T-helper 2 cell (primary cell): ENCODE data around the gene SPOCK1.

Experiments
- DNase-seq, 5 experiments: peaks; one replicate each; pipeline versions ENCODE4 v3.0.0 to v3.0.0-alpha.2; 2012 to 2022

The SPOCK1 gene

GRCh38 chr5:137096149-137097103 is 402.7 kb downstream of the SPOCK1 start:
- no peak for DNase-seq

- no peak for DNase-seq
These were observed 403.5 kb downstream of the SPOCK1 start for GRCh38 chr5:137095597-137095996.

GRCh38 chr5:137092831-137093230 is 406.3 kb downstream of the SPOCK1 start:
- no peak for DNase-seq

DNA sequence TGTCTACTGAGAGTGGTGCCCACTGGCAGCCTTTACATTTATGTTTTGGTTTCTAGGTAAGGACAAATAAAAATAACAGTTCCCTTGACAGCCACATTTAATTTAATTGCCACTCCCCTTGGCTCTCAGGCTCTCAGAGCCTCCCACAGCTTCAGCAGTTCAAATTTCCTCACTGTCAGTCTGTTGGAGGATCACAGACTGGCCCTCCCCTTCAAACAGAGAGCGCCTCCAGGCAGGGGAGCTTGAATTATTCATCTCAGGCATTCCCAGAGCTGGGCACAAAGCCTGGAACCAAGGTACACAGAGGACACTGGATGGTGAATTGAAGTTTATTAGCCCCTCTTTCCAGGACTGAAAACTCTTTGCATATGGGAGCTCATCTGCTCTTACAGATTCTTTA is 407.7 kb downstream of the SPOCK1 start:
- DNase-seq = no peak

DNA sequence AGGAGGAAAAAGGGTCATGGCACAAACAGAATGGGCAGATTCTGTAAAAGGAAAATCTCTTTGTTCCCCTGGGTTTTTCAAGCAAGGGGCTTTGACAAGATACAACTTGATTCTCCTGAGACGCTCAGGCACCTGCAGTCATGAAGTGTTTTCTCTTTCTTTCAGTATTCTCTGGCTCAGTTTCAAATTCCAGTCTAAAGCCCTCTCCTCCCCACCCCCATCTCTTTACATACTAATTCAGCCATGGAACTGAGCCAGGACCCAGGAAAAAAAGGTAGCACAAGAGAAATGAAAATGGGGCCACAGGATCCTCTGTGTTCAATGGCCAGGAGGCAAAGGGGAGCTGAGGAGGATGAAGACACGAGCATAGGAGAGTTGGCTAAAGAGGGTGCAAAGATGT is 408.4 kb downstream of the SPOCK1 start:
- no peak for DNase-seq

- DNase-seq = no peak
These were observed 409.0 kb downstream of the SPOCK1 start for GRCh38 chr5:137090151-137090550.

DNA sequence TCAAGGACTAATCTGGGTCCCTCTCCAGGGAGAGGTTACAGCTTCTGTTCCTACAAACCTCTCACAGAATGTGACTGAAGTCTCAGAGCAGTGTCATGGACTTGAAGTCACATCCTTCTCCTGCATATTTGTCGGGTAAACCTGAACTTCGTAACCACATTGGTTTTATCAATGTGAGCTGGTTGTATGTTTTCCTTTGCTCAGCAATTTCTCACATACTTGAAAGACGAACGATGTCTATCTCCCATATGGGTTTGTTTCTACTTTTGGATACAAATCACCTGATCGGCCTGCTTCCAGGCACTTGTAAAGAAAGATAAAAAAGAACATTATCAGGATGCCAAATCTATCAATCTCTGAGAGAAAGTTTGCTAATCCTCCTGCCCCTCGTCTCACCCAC is 411.0 kb downstream of the SPOCK1 start:
- DNase-seq = no peak

GRCh38 chr5:137086342-137086741 is 412.8 kb downstream of the SPOCK1 start:
- DNase-seq = no peak

DNA sequence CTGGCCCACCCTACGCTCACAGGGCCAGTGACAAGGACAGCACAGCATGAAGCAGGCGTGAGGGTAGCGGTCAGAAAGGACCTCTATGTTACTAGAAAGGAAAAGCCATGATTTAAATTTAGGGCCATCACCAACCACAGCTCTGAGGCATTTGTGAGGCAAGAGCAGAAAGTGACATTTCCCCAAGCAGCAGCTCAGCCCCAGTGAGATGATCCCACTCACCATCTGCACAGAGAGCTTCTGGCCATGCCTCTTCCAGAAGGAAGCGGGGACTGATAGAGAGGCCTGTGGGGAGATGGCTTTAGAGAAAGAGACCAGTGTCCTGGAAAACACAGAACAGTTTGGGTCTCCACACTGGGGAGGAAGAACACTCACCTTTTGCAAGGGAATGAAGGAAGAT is 413.9 kb downstream of the SPOCK1 start:
- DNase-seq = no peak

GRCh38 chr5:137084016-137084415 is 415.1 kb downstream of the SPOCK1 start:
- DNase-seq = no peak

- DNase-seq = no peak
These were observed 416.2 kb downstream of the SPOCK1 start for GRCh38 chr5:137082951-137083350.

GRCh38 chr5:137078171-137078665 is 420.9 kb downstream of the SPOCK1 start:
- no peak for DNase-seq

DNA sequence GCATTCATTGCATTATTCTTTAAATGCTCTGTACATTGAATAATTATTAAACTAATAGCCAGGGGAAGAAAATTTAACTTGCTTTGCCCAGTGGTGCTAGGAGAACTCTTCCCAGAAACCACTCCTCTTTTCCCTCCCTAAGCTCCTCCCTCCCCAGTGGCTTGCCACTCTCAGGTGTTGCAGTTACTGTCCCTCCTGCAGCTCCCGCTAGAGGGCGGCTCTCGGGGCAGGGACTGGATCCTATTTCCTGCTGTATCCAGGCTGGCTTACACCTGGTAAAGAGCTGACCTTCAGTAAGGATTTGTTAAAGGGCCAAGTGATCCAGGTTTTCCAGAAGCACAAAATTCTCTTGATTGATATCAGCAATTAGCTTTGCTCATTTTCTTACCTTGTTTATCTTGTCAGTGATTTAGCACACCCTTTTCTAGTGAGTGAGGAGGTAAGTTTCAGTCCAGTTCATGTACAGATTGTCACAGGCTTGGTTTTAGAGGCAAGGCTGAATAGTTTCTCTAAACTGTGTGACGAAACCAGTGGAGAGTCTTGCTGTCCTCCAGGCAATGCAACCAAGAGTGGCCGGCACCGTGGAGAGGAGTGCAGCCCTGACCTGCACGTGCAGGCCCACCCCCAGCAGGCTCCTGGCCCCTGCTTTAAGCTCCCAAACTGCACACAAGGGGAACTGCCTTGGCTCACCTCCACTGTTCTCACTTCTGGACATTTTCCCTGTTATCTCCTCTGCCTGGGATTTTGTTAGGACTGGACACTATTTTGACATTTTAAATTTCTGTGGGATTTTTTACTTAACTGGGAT is 423.8 kb downstream of the SPOCK1 start:
- peak in 1 of 5 experiments; percentile 26 for DNase-seq

- DNase-seq = no peak
These were observed 425.9 kb downstream of the SPOCK1 start for GRCh38 chr5:137073189-137073588.

- DNase-seq = no peak
These were observed 426.6 kb downstream of the SPOCK1 start for GRCh38 chr5:137072361-137073115.

DNA sequence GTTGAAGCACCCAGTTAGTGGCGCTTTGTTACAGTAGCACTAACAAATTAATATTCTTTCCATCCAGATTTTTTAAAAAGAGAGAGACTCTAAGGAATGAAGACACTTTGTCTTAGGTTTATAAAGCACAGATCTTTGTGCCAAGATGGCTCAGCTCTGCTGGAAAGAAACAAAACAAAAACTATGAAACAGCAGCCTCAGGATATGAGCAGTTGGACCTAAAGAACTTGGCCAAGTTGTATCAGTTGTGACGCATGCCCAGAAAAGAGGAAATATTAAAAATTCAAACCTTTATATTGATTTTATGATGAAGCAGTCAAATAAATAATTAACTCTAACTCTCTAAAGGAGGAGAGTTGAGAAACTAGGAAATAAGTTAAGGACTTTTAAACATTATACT is 427.2 kb downstream of the SPOCK1 start:
- DNase-seq = no peak

DNA sequence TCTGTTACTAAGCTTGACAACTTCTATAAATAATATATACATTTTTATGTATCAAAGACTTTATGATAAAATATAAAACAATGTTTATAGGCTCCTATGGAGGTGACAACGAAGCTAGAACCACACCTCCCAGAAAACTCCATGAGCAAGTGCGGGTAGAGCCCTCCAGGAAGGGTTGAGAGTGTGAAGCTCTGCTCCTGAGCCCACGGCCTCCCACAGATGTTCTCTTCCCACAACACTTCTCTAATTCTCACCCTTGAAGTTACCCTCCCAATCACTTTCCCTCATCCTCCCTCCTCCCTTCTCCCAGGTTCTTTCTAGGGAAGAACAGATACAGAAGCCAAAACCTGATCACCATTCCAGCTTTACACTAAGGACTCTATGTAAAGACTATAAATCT is 427.6 kb downstream of the SPOCK1 start:
- DNase-seq = no peak

GRCh38 chr5:137070521-137070920 is 428.6 kb downstream of the SPOCK1 start:
- DNase-seq = no peak

GRCh38 chr5:137069358-137069757 is 429.8 kb downstream of the SPOCK1 start:
- DNase-seq = no peak

DNA sequence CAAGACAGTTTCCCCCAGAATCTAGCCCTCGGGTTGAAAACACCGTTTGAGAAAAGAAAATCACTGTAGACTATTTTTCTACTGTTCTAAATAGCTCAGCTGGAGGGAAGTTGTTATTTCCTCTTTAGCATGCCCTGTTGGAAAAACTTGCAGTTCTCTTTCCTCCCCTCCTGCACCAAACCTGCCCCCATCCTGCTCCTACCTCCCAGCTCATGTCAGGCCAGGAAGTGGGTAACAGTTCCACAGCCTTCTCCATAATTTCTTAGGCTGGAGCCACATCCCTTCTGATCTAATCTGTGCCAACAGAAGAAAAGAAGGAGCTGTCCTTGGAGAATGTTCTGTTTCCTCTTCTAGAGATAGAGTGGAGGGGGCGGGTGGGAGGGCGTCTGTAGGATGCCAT is 437.7 kb downstream of the SPOCK1 start:
- DNase-seq = no peak

DNA sequence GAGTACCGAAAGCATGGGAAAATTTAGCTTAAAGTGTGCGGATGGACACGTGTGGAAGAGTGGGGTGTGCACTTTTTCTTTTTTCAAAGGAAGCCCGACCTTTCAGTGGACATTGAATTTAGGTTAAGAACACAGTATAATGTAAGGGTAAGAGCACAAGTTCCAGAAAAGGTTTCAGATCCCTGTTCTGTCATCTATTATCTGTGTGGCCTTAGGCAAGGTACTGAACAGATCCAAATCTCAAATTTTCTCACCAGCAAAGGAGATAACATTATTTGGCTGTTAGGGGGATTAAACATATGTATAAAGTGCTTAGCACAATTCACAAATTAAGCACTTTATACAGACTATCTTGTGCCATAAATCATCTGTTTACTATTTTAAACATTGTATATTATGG is 441.0 kb downstream of the SPOCK1 start:
- DNase-seq = no peak

- no peak for DNase-seq
These were observed 442.4 kb downstream of the SPOCK1 start for GRCh38 chr5:137056676-137057075.
